HEK293 (cell line): ENCODE data around the gene SMARCA2.

ENCODE experiments used
- CTCF ChIA-PET: fragments of 350-600 bp; formaldehyde crosslinking; extraction: SDS; loops from one replicate; lab custom pipeline; 2021; ENCODE audit warnings: antibody characterized with exemption; lab: Yijun Ruan, JAX
- POLR2A ChIA-PET: fragments of 300-600 bp; formaldehyde crosslinking; extraction: SDS; loops from one replicate; lab custom pipeline; 2020; ENCODE audit warnings: antibody characterized with exemption, inconsistent platforms; lab: Yijun Ruan, JAX
- H3K27ac ChIP-seq: fragments of 200-500 bp; sonication (Bioruptor generic); 2 replicates; pipeline ENCODE4 v1.5.1; 2014; ENCODE audit warnings: low read depth, low read length, control low read depth, inconsistent platforms; ENCODE audit errors: extremely low read depth
- H3K36me3 ChIP-seq, 2 experiments: fragments of 200-500 bp in 1 of 2; sonication (Bioruptor generic) in 1 of 2; 1 replicate in 1 of 2; 2 replicates in 1 of 2; pipeline ENCODE4 v1.5.1; 2014 to 2017; ENCODE audit warnings: inconsistent platforms in 2 of 2, low read length in 2 of 2; ENCODE audit not compliant: control insufficient read depth in 2 of 2, insufficient read depth in 1 of 2
- H3K4me1 ChIP-seq: fragments of 200-500 bp; sonication (Bioruptor generic); 2 replicates; pipeline ENCODE4 v1.5.1; 2014; ENCODE audit warnings: mild to moderate bottlenecking, low read length, inconsistent platforms; ENCODE audit not compliant: control insufficient read depth, insufficient read depth
- H3K4me3 ChIP-seq: 2 replicates; pipeline ENCODE4 v1.5.1; 2011; ENCODE audit warnings: low read depth, mild to moderate bottlenecking, control low read depth, low read length, moderate library complexity
- H3K9me3 ChIP-seq: fragments of 200-500 bp; sonication (Bioruptor generic); 2 replicates; pipeline ENCODE4 v1.5.1; 2014; ENCODE audit warnings: low read depth, low read length, inconsistent platforms; ENCODE audit not compliant: control insufficient read depth, insufficient read depth
- GFI1B ChIP-seq: fragments of 450-650 bp; formaldehyde crosslinking; IDR thresholded peaks from 2 replicates; pipeline ENCODE4 v1.5.1; 2016; ENCODE audit warnings: missing biosample characterization, missing genetic modification characterization
- GLIS1 ChIP-seq: fragments of 450-650 bp; formaldehyde crosslinking; IDR thresholded peaks from 2 replicates; pipeline ENCODE4 v1.5.1; 2016; ENCODE audit warnings: missing biosample characterization, missing genetic modification characterization
- HOXA7 ChIP-seq: sonication (generic); formaldehyde crosslinking; IDR thresholded peaks from 2 replicates; pipeline ENCODE4 v1.8.1; 2022; ENCODE audit warnings: missing genetic modification reagents, borderline replicate concordance
- KLF16 ChIP-seq: fragments of 450-650 bp; formaldehyde crosslinking; IDR thresholded peaks from 2 replicates; pipeline ENCODE4 v1.5.1; 2017; ENCODE audit warnings: missing biosample characterization, missing genetic modification characterization
- KLF7 ChIP-seq: fragments of 450-650 bp; formaldehyde crosslinking; IDR thresholded peaks from 2 replicates; pipeline ENCODE4 v1.5.1; 2016; ENCODE audit warnings: missing biosample characterization, missing genetic modification characterization, borderline replicate concordance
- KLF8 ChIP-seq: fragments of 450-650 bp; formaldehyde crosslinking; IDR thresholded peaks from 2 replicates; pipeline ENCODE4 v1.5.1; 2016; ENCODE audit warnings: missing biosample characterization, missing genetic modification characterization
- SP7 ChIP-seq: fragments of 450-650 bp; formaldehyde crosslinking; IDR thresholded peaks from 2 replicates; pipeline ENCODE4 v1.5.1; 2016; ENCODE audit warnings: missing biosample characterization, missing genetic modification characterization
- TRIM28 ChIP-seq: IDR thresholded peaks from 2 replicates; pipeline ENCODE4 v1.6.1; 2011; ENCODE audit warnings: low read length, control low read depth, borderline replicate concordance
- WT1 ChIP-seq: fragments of 450-650 bp; formaldehyde crosslinking; IDR thresholded peaks from 2 replicates; pipeline ENCODE4 v1.5.1; 2016; ENCODE audit warnings: missing biosample characterization, missing genetic modification characterization
- ZBTB20 ChIP-seq: fragments of 450-650 bp; formaldehyde crosslinking; IDR thresholded peaks from 2 replicates; pipeline ENCODE4 v1.5.1; 2016; ENCODE audit warnings: missing biosample characterization, missing genetic modification characterization
- ZNF132 ChIP-seq: fragments of 450-650 bp; formaldehyde crosslinking; IDR thresholded peaks from 2 replicates; pipeline ENCODE4 v1.5.1; 2017; ENCODE audit warnings: missing biosample characterization, missing genetic modification characterization, borderline replicate concordance
- ZNF133 ChIP-seq: fragments of 450-650 bp; formaldehyde crosslinking; IDR thresholded peaks from 2 replicates; pipeline ENCODE4 v1.5.1; 2016; ENCODE audit warnings: missing biosample characterization, missing genetic modification characterization
- ZNF155 ChIP-seq: fragments of 450-650 bp; formaldehyde crosslinking; IDR thresholded peaks from 2 replicates; pipeline ENCODE4 v1.5.1; 2016; ENCODE audit warnings: missing biosample characterization, missing genetic modification characterization
- ZNF169 ChIP-seq: fragments of 450-650 bp; formaldehyde crosslinking; IDR thresholded peaks from 2 replicates; pipeline ENCODE4 v1.5.1; 2016; ENCODE audit warnings: missing biosample characterization, missing genetic modification characterization
- ZNF223 ChIP-seq: fragments of 450-650 bp; formaldehyde crosslinking; IDR thresholded peaks from 2 replicates; pipeline ENCODE4 v1.5.1; 2016; ENCODE audit warnings: missing biosample characterization, missing genetic modification characterization
- ZNF324 ChIP-seq: fragments of 450-650 bp; formaldehyde crosslinking; IDR thresholded peaks from 2 replicates; pipeline ENCODE4 v1.5.1; 2016; ENCODE audit warnings: missing biosample characterization, missing genetic modification characterization
- ZNF366 ChIP-seq: fragments of 450-650 bp; formaldehyde crosslinking; conservative IDR thresholded peaks from 2 replicates; pipeline ENCODE4 v1.5.1; 2016; ENCODE audit warnings: missing biosample characterization, missing genetic modification characterization
- ZNF426 ChIP-seq: fragments of 450-650 bp; formaldehyde crosslinking; IDR thresholded peaks from 2 replicates; pipeline ENCODE4 v1.5.1; 2017; ENCODE audit warnings: missing biosample characterization, missing genetic modification characterization, mild to moderate bottlenecking, inconsistent platforms, moderate library complexity
- ZNF433 ChIP-seq: fragments of 450-650 bp; formaldehyde crosslinking; IDR thresholded peaks from 2 replicates; pipeline ENCODE4 v1.5.1; 2016; ENCODE audit warnings: missing biosample characterization, missing genetic modification characterization, low read depth
- ZNF501 ChIP-seq: fragments of 450-650 bp; formaldehyde crosslinking; IDR thresholded peaks from 2 replicates; pipeline ENCODE4 v1.5.1; 2016; ENCODE audit warnings: missing biosample characterization, missing genetic modification characterization
- ZNF530 ChIP-seq: fragments of 450-650 bp; formaldehyde crosslinking; IDR thresholded peaks from 2 replicates; pipeline ENCODE4 v1.5.1; 2016; ENCODE audit warnings: low read depth, missing biosample characterization, missing genetic modification characterization
- ZNF621 ChIP-seq: fragments of 450-650 bp; formaldehyde crosslinking; IDR thresholded peaks from 2 replicates; pipeline ENCODE4 v1.5.1; 2017; ENCODE audit warnings: missing biosample characterization, missing genetic modification characterization
- ZNF654 ChIP-seq: fragments of 450-650 bp; formaldehyde crosslinking; IDR thresholded peaks from 2 replicates; pipeline ENCODE4 v1.5.1; 2016; ENCODE audit warnings: low read depth, missing biosample characterization, missing genetic modification characterization
- ZNF660 ChIP-seq: fragments of 450-650 bp; IDR thresholded peaks from 2 replicates; pipeline ENCODE4 v1.5.1; 2018; ENCODE audit warnings: missing biosample characterization, mild to moderate bottlenecking, missing genetic modification characterization
- ZNF791 ChIP-seq: fragments of 450-650 bp; formaldehyde crosslinking; IDR thresholded peaks from 2 replicates; pipeline ENCODE4 v1.5.1; 2016; ENCODE audit warnings: missing biosample characterization, missing genetic modification characterization
- ZSCAN23 ChIP-seq: fragments of 450-650 bp; formaldehyde crosslinking; IDR thresholded peaks from 2 replicates; pipeline ENCODE4 v1.5.1; 2016; ENCODE audit warnings: missing biosample characterization, missing genetic modification characterization
- TF ChIP-seq, protein P1 (sequence below): fragments of 450-650 bp; formaldehyde crosslinking; IDR thresholded peaks from 2 replicates; pipeline ENCODE4 v1.5.1; 2016; ENCODE audit warnings: missing biosample characterization, missing genetic modification characterization
- TF ChIP-seq, protein P2 (sequence below): fragments of 450-650 bp; IDR thresholded peaks from 2 replicates; pipeline ENCODE4 v1.5.1; 2018; ENCODE audit warnings: missing biosample characterization, mild to moderate bottlenecking, missing genetic modification characterization

Gene SMARCA2

GRCh38 chr9:2196757-2197156, 181.6 kb downstream of the SMARCA2 start:
- no peak overlapping the region for H3K4me3 ChIP-seq
- no peaks in the 10 kb centered on the region for H3K4me1 ChIP-seq
- no peaks in the 10 kb centered on the region for H3K9me3 ChIP-seq
- H3K36me3 ChIP-seq = peaks cover 0 to 6% of the 10 kb centered on the region in 2 experiments; a peak in 1 of 3 replicates
- H3K27ac ChIP-seq = no peak overlapping the region
- CTCF ChIA-PET = no interaction called here
- TF ChIP-seq ZNF366 (tag by site-specific recombination) (no peak), GLIS1 (tag by site-specific recombination) (no peak), ZNF621 (tag by site-specific recombination) (no peak), ZSCAN23 (tag by site-specific recombination) (no peak), ZNF132 (tag by site-specific recombination) (no peak), KLF7 (no peak), KLF16 (tag by site-specific recombination) (no peak), ZBTB20 (no peak), ZNF791 (no peak)
- TF ChIP-seq, all 188 proteins: peak for 0
- POLR2A ChIA-PET = no interaction called here

DNA sequence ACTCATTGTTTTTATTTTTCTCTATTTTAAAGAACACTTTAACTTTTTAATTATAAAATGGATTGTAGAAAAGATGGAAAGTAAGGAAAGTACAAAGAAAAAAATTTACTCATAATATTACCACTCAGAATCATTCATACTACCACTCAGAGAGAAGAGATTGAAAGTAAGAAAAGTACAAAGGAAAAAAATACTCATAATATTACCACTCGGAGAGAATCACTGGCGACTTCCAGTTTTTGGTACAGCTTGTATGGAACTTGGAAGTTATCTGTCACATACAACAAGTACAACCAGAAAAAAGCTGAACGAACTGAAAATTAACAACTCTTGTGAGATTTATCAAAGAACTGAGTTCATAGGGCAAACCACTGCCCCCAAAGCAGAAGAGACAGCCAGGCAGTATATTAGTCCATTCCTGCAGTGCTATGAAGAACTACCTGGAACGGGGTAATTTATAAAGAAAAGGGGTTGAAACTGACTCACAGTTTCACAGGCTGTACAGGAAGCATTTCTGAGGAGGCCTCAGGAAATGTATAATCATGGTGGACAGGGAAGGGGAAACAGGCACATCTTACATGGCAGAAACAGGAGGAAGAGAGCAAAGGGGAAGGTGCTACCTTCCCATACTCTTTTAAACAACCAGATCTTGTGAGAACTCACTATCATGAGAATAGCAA, 183.9 kb downstream of the SMARCA2 start:
- no peaks in the 10 kb centered on the region for H3K4me1 ChIP-seq
- H3K9me3 ChIP-seq = no peaks in the 10 kb centered on the region
- no peak overlapping the region for H3K4me3 ChIP-seq
- H3K27ac ChIP-seq = no peak overlapping the region
- H3K36me3 ChIP-seq = no peaks in the 10 kb centered on the region
- no peak for TF ChIP-seq WT1 (tag by site-specific recombination)
- ChIA-PET CTCF (interaction anchor here (0.7 kb wide), 1 partner anchor 330 kb away, joined by 3 read pairs; no protein-coding TSS in a partner anchor), POLR2A (no interaction called here)

DNA sequence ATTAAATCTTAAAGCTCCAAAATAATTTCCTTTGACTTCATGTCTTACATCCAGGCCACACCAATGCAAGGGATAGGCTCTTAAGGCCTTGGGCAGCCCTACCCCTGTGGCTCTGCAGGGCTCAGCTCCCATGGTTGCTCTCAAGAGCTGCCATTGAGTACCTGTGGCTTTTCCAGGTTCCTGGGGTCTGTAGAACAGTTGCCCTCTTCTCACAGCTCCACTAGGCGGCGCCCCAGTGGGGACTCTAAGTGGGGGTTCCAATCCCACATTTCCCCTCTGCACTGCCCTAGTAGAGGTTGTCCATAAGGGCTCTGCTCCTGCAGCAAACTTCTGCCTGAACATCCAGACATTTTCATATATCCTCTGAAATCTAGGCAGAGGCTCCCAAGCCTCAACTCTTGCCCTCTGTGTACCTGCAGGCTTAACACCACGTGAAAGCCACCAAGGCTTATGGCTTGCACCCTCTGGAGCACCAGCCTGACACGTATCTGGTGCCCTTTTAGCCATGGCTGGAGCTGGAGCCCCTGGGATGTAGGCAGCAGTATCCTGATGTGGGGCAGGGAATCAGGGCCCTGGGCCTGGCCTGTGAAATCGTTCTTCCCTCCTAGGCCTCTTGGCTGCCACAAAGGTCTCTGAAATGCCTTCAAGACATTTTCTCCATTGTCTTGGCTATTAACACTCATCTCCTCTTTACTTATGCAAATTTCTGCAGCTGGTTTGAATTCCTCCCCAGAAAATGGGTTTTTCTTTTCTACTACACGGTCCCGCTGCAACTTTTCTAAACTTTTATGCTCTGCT, 185.1 kb downstream of the SMARCA2 start:
- TF ChIP-seq SP7 = no peak
- TF ChIP-seq ZNF169 (tag by site-specific recombination) = no peak
- TF ChIP-seq GFI1B (tag by site-specific recombination) = no peak
- TF ChIP-seq ZNF433 (tag by site-specific recombination) = no peak
- TF ChIP-seq KLF8 (tag by site-specific recombination) = no peak
- no peak for TF ChIP-seq ZNF530
- no peak for TF ChIP-seq ZNF155 (tag by site-specific recombination)
- TF ChIP-seq, protein P1, sequence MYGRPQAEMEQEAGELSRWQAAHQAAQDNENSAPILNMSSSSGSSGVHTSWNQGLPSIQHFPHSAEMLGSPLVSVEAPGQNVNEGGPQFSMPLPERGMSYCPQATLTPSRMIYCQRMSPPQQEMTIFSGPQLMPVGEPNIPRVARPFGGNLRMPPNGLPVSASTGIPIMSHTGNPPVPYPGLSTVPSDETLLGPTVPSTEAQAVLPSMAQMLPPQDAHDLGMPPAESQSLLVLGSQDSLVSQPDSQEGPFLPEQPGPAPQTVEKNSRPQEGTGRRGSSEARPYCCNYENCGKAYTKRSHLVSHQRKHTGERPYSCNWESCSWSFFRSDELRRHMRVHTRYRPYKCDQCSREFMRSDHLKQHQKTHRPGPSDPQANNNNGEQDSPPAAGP (tag by site-specific recombination) = no peak
- TF ChIP-seq ZNF133 (tag by site-specific recombination) = no peak
- TF ChIP-seq ZNF426 (tag by site-specific recombination) = no peak
- TF ChIP-seq, protein P2, sequence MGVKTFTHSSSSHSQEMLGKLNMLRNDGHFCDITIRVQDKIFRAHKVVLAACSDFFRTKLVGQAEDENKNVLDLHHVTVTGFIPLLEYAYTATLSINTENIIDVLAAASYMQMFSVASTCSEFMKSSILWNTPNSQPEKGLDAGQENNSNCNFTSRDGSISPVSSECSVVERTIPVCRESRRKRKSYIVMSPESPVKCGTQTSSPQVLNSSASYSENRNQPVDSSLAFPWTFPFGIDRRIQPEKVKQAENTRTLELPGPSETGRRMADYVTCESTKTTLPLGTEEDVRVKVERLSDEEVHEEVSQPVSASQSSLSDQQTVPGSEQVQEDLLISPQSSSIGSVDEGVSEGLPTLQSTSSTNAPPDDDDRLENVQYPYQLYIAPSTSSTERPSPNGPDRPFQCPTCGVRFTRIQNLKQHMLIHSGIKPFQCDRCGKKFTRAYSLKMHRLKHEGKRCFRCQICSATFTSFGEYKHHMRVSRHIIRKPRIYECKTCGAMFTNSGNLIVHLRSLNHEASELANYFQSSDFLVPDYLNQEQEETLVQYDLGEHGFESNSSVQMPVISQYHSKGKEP (tag by site-specific recombination) = no peak
- TF ChIP-seq ZNF621 (tag by site-specific recombination) = no peak
- TF ChIP-seq ZNF223 (tag by site-specific recombination) = no peak
- no peak for TF ChIP-seq ZNF324 (tag by site-specific recombination)
- TF ChIP-seq ZNF660 (tag by site-specific recombination) = no peak
- no peak for TF ChIP-seq ZNF654
- no peak for TF ChIP-seq ZNF501 (tag by site-specific recombination)
- TF ChIP-seq ZNF366 (tag by site-specific recombination) = no peak
- no peak for TF ChIP-seq HOXA7 (CRISPR knock-in tag)
- TF ChIP-seq TRIM28 = no peak
- Histone ChIP-seq H3K4me3 (no peak overlapping the region), H3K9me3 (no peaks in the 10 kb centered on the region), H3K4me1 (no peaks in the 10 kb centered on the region), H3K36me3 (no peaks in the 10 kb centered on the region), H3K27ac (no peak overlapping the region)
- CTCF ChIA-PET = no interaction called here
- POLR2A ChIA-PET = no interaction called here
